Peyer's patch (tissue), 4 donors: ENCODE measurements around the gene UBAC2.

Source experiments
- POLR2A ChIP-seq, 2 donors: fragments of 450-650 bp; IDR thresholded peaks; one replicate each; pipeline ENCODE4 v1.5.1; 2017; ENCODE audit warnings: antibody characterized with exemption in 2 of 2, mild to moderate bottlenecking in 2 of 2, moderate library complexity in 2 of 2
- TF ChIP-seq, protein P1 (sequence below), 6 experiments: fragments of 450-650 bp in 4 of 6; fragments of 200-600 bp in 2 of 6; sonication (generic) in 1 of 6; IDR thresholded peaks; one replicate each; pipeline ENCODE4 v1.5.1; 2017 to 2019; ENCODE audit warnings: antibody characterized with exemption in 6 of 6, mild to moderate bottlenecking in 3 of 6, moderate library complexity in 1 of 6

DNA sequence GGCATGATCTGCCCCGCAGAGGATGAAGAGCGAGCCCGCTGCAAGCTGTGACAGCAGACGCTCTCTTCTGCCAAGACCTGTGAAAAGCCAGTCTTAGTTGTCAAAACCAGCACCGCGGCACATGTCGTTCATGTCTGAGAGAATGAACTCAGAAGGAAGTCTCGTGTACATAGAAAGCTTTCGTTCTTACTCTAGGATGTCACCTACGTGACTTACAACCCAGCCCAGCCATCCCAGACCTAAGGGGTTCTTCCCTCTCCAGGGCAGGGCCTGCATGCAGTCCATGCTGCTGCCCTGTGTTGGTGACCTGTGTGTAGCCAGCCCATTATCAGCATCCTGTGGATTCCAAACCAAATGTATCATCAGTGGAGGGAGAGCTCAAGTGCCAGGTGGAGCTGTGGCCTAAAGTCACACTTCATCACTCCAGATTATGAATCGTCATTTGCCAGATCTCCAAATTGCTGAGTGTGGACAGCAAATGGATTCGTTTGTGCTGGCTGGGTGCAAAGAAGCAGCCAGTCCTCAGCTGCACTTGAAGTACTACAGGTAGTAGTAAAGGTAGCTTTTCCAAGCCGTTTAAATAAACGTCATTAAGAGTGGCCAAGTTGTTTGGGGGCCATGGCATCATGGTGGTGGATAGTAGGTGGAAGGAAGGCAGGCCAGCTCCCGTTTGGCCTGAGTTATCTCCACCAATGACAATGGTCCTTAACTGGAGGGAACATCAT is 180.4 kb downstream of the UBAC2 start:
- TF ChIP-seq, protein P1, sequence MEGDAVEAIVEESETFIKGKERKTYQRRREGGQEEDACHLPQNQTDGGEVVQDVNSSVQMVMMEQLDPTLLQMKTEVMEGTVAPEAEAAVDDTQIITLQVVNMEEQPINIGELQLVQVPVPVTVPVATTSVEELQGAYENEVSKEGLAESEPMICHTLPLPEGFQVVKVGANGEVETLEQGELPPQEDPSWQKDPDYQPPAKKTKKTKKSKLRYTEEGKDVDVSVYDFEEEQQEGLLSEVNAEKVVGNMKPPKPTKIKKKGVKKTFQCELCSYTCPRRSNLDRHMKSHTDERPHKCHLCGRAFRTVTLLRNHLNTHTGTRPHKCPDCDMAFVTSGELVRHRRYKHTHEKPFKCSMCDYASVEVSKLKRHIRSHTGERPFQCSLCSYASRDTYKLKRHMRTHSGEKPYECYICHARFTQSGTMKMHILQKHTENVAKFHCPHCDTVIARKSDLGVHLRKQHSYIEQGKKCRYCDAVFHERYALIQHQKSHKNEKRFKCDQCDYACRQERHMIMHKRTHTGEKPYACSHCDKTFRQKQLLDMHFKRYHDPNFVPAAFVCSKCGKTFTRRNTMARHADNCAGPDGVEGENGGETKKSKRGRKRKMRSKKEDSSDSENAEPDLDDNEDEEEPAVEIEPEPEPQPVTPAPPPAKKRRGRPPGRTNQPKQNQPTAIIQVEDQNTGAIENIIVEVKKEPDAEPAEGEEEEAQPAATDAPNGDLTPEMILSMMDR (IDR thresholded peaks at IDR 0.05): no peak
- no peak for TF ChIP-seq POLR2A (IDR thresholded peaks at IDR 0.05)
